WERI-Rb-1 (cell line): ENCODE measurements around the gene SMOC1.

Source experiments
- DNase-seq: peaks from one replicate; pipeline ENCODE4 v3.0.0-alpha.2; 2020
- H3K27ac ChIP-seq: fragments of 250-450 bp; sonication (Bioruptor Pico); 2 replicates; pipeline ENCODE4 v1.5.1; 2020; ENCODE audit warnings: mild to moderate bottlenecking, moderate library complexity
- H3K27me3 ChIP-seq: fragments of 250-450 bp; sonication (Bioruptor Pico); 2 replicates; pipeline ENCODE4 v1.5.1; 2021; ENCODE audit warnings: mild to moderate bottlenecking, low read depth, moderate library complexity; ENCODE audit not compliant: insufficient read depth, severe bottlenecking
- H3K36me3 ChIP-seq: fragments of 250-450 bp; sonication (Bioruptor Pico); 2 replicates; pipeline ENCODE4 v1.5.1; 2020; ENCODE audit warnings: mild to moderate bottlenecking, moderate library complexity
- H3K4me3 ChIP-seq: 2 replicates; pipeline ENCODE4 v1.5.1; 2011; ENCODE audit warnings: low read depth, mild to moderate bottlenecking, control low read depth, low read length
- H3K9me3 ChIP-seq: fragments of 250-450 bp; sonication (Bioruptor Pico); 2 replicates; pipeline ENCODE4 v1.5.1; 2021; ENCODE audit warnings: mild to moderate bottlenecking, moderate library complexity; ENCODE audit not compliant: severe bottlenecking
- CTCF ChIP-seq: IDR thresholded peaks from 2 replicates; pipeline ENCODE4 v1.5.1; 2011; ENCODE audit warnings: low read depth, mild to moderate bottlenecking, control low read depth, inconsistent platforms, low read length

SMOC1 gene

GRCh38 chr14:70011098-70011497 lies 131.9 kb downstream of the SMOC1 start:
- TF ChIP-seq CTCF: no peak
- peak overlapping the region; percentile 79 for H3K27ac ChIP-seq
- no peaks in the 10 kb centered on the region for H3K27me3 ChIP-seq
- no peaks in the 10 kb centered on the region for H3K9me3 ChIP-seq
- no peaks in the 10 kb centered on the region for H3K36me3 ChIP-seq
- DNase-seq: peak; percentile 32
- H3K4me3 ChIP-seq: no peak overlapping the region

GRCh38 chr14:70011708-70012107 lies 132.5 kb downstream of the SMOC1 start:
- H3K27ac ChIP-seq: peak overlapping the region; percentile 79
- no peak for DNase-seq
- H3K27me3 ChIP-seq: no peaks in the 10 kb centered on the region
- H3K4me3 ChIP-seq: no peak overlapping the region
- TF ChIP-seq CTCF: no peak
- H3K9me3 ChIP-seq: no peaks in the 10 kb centered on the region
- no peaks in the 10 kb centered on the region for H3K36me3 ChIP-seq

GRCh38 chr14:70013271-70013873 lies 134.2 kb downstream of the SMOC1 start:
- no peaks in the 10 kb centered on the region for H3K36me3 ChIP-seq
- H3K27me3 ChIP-seq: no peaks in the 10 kb centered on the region
- no peak overlapping the region for H3K27ac ChIP-seq
- peak; percentile 62 for DNase-seq
- peak; percentile 82 for TF ChIP-seq CTCF
- no peaks in the 10 kb centered on the region for H3K9me3 ChIP-seq
- no peak overlapping the region for H3K4me3 ChIP-seq

GRCh38 chr14:70014406-70015095 lies 135.3 kb downstream of the SMOC1 start:
- Histone ChIP-seq H3K9me3 (no peaks in the 10 kb centered on the region), H3K27ac (no peak overlapping the region), H3K27me3 (no peaks in the 10 kb centered on the region), H3K4me3 (no peak overlapping the region), H3K36me3 (no peaks in the 10 kb centered on the region)
- no peak for TF ChIP-seq CTCF
- no peak for DNase-seq

- no peak for TF ChIP-seq CTCF
- DNase-seq: no peak
- Histone ChIP-seq H3K27me3 (no peaks in the 10 kb centered on the region), H3K4me3 (no peak overlapping the region), H3K9me3 (no peaks in the 10 kb centered on the region), H3K36me3 (no peaks in the 10 kb centered on the region), H3K27ac (no peak overlapping the region)
Observed at GRCh38 chr14:70018230-70018629, 139.0 kb downstream of the SMOC1 start.

- Histone ChIP-seq H3K4me3 (no peak overlapping the region), H3K27me3 (no peaks in the 10 kb centered on the region), H3K27ac (no peak overlapping the region), H3K36me3 (no peaks in the 10 kb centered on the region), H3K9me3 (no peaks in the 10 kb centered on the region)
- no peak for DNase-seq
- no peak for TF ChIP-seq CTCF
Observed at GRCh38 chr14:70018713-70019211, 139.5 kb downstream of the SMOC1 start.
